ENCODE data around the gene ESCO1.
"Not testable (repeated sequence)": the region's sequence is repeated elsewhere in the genome, so short reads cannot be mapped to it uniquely, and the experiment has no call there.

Gene ESCO1, protein sequence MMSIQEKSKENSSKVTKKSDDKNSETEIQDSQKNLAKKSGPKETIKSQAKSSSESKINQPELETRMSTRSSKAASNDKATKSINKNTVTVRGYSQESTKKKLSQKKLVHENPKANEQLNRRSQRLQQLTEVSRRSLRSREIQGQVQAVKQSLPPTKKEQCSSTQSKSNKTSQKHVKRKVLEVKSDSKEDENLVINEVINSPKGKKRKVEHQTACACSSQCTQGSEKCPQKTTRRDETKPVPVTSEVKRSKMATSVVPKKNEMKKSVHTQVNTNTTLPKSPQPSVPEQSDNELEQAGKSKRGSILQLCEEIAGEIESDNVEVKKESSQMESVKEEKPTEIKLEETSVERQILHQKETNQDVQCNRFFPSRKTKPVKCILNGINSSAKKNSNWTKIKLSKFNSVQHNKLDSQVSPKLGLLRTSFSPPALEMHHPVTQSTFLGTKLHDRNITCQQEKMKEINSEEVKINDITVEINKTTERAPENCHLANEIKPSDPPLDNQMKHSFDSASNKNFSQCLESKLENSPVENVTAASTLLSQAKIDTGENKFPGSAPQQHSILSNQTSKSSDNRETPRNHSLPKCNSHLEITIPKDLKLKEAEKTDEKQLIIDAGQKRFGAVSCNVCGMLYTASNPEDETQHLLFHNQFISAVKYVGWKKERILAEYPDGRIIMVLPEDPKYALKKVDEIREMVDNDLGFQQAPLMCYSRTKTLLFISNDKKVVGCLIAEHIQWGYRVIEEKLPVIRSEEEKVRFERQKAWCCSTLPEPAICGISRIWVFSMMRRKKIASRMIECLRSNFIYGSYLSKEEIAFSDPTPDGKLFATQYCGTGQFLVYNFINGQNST

DNA sequence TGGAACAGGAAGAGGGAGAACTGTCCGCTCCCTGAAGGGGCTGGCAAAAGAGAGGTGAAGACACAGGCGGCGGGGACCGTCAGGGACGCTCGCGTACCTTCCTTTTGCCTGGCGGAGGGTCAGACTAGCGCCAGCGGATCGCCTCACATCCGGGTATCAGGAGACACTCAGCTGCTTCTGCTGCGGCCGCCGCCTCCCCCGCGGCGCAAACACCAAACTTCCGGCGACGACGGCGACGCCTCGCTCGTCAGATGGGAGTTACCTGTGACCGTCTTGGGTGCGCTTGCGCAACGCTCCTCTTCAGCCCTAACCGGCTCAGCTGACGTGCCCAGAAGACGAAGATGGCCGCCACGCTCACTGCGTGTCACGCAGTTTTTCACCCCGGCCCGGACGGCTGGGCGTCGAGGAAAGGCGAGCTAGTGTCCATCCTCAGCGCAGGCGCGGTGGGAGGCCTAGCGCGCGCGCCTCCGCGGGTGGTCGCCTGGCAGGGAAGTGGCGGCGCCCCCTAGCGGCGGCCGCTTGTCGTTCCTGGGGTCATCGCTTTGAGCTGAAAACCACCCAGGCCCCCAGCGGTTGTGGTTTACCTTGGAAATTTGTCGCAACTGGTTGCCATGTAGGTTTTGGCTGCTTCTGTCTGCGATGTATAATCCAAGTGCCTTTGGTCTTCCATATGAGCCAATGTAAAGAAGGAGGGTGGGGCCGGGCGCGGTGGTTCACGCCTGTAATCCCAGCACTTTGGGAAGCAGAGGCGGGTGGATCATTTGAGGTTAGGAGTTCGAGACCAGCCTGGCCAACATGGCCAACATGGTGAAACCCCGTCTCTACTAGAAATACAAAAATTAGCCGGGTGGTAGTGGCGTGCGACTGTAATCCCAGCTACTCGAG, at the start of gene ESCO1:
TSS of gene ESCO1 (minus strand) at position 179 of the 885 bp plus-strand sequence. CDS start 25,861 bp downstream, outside the sequence.
- DNase-seq (ENCODE audit: low spot score): peak; percentile 98

- DNase-seq (ENCODE audit: low spot score): not testable (repeated sequence)
These were observed 39.9 kb upstream of the ESCO1 start for GRCh38 chr18:21640375-21640774.

DNA sequence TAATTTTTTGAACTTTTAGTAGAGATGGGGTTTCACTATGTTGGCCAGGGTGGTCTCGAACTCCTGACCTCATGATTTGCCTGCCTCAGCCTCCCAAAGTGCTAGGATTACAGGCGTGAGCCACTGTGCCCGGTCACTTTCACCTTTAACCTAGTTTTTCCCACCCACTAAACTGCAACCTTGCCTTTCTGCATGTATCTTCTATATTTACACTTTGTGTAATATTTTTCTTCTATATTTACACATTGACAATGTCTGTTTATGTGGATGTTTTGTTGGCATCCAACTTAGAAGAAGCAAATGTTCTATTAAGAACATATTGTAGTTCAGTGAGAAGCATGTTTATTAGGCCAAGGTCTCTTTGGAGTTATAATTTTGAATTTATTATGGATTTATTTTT, 38.3 kb upstream of the ESCO1 start:
- no peak for DNase-seq (ENCODE audit: low spot score)

- DNase-seq (ENCODE audit: low spot score): peak; percentile 42
These were observed 36.3 kb upstream of the ESCO1 start for GRCh38 chr18:21636769-21637168.

GRCh38 chr18:21634588-21635199, 34.2 kb upstream of the ESCO1 start:
- DNase-seq (ENCODE audit: low spot score): no peak

DNA sequence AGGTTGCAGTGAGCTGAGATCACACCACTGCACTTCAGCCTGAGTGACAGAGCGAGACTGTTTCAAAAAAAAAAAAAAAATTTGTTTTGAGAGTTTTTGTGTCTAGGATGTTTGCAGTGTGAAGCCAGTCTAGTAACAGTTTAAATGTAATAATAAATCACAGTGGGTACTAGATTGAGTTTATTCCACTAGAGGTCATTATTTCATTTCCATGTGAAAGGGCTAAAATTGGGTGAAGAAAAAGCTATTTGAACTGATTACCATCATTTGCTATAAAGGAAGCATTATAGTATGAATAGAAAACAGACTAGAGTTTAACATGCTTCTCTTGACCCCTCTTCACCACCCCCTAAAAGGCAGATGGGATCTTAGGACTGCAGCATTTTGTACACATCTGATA, 31.9 kb upstream of the ESCO1 start:
- no peak for DNase-seq (ENCODE audit: low spot score)

DNA sequence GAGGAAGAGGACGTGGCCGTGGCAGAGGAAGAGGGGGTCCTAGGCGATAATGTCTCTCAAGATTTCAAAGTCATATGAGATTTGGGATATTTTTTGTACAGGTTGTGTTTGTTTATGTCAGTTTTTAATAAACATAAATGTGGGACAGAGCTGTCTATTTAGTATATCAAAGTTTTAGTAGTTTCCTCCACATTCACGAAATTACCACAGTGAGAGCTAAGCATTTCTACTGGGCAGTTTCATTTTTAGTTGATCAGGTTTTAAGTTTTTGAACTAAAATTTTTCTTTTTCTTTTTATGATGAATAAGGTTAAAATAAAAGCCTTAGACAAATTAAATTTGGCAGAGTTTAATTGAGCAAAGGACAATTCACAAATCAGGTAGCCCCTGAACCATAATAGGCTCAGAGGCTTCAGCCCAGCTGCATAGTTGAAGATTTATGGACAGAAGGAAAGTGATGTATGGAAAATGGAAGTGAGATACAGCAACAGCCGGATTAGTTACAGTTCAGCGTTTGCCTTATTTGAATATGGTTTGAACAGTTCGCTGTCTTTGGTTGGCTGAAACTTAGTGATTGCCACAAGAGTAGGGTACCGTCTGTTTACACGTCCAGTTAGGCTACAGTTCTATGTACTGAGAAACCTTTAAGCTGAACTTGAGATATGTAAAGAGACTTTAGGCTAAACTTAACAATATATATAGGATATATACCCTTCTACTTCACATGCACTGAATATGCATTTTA, 28.8 kb upstream of the ESCO1 start:
- no peak for DNase-seq (ENCODE audit: low spot score)

GRCh38 chr18:21621640-21622039, 21.1 kb upstream of the ESCO1 start:
- not testable (repeated sequence) for DNase-seq (ENCODE audit: low spot score)

DNA sequence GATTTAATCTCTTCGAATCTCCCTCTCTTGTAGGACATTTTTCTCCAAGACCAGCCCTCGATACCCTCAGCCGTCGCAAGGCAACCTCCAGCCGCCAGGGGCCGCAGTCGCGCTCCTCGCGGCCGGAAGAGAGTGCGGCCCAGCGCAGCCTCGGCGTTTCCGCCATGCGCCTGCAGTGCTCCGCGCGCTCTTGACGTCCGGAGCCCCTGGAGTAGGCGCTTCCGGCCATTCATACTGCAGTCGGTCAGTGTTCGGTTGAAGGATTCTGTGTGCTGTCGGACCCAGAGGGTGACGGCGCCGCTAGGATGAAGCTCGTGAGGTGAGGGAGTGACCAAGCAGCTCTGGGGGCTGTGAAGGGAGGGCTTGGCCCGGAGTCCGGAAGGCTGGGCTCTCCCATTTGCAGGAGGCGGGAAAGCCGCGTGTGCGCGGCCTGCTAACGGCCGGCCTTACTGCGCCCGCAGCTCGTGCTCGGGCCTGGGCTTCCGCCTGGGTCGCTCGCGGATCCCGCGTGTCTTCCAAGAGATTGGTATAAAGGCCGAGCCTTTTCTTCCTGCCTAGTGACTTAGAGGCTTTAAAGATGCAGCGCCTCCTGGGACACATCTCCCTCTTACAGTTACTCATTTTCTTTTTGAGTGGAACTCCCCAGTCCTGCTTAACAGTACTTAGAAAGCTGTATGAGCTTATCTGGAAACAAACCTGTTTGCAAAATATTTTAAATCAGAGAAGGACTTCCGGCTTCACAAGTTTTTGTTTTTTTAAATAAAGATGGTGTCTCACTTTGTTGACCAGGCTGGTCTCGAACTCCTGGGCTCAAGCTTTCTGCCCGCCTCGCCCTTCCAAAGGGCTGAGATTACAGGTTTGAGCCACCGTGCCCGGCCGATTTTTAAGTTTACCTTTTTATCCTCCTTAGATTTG, 11.9 kb upstream of the ESCO1 start, which contains the start of gene SNRPD1:
TSS of gene SNRPD1 (plus strand) at position 190 of the 915 bp plus-strand sequence. CDS start at position 306, 116 bp downstream.
- peak; percentile 94 for DNase-seq (ENCODE audit: low spot score)

- DNase-seq (ENCODE audit: low spot score): not testable (repeated sequence)
These were observed 11.1 kb upstream of the ESCO1 start for GRCh38 chr18:21611401-21612124.

- no peak for DNase-seq (ENCODE audit: low spot score)
These were observed 4.7 kb upstream of the ESCO1 start for GRCh38 chr18:21605213-21605612.

- DNase-seq (ENCODE audit: low spot score): no peak
These were observed 4.2 kb upstream of the ESCO1 start for GRCh38 chr18:21604671-21605070.

GRCh38 chr18:21602299-21602587, 1.7 kb upstream of the ESCO1 start:
- no peak for DNase-seq (ENCODE audit: low spot score)

DNA sequence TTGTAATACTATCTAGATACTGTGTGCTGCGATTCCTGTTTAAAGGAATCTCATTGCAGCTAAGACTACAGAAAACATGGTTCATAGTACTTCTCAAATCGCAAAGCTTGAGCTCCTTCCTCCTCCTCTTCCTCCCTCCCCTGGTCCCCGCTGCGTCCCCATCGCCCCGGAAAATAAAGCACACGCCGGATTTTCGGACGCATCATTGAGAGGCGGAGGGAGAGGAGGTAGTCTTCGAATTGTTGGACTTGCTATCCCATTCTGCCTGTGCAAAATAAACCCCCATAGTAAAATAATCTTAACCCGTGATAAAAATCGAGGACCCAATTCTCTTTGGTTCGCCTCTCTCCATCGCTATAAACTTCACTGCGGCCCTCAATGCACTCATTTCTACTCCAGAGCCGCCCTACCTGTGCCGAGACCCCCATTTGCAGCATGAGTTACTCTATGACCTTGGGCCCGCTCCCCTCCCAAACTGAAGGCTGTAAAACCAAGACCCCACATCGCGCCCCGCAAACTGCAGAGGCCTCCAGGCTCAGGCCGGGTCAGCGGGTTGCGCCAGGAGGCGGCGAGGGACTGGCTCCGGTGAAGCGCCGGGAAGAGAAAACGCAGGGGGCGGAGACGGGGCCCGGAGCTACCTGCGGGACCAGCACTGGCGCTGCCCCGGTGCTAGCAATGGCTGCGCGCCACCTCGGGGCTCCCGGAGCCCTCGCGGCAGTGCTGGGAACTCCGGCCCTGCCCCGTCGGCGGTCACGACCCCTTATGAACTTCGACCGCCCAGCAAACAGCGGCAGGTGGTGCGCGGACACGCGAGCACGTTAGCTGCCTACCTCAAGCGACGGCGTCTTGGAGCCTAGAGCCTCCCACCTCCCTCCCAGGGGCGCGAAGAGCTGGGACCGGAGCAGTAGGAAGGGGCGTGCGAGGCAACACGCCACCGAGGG, 649 bp downstream of the ESCO1 start:
- DNase-seq (ENCODE audit: low spot score): peak; percentile 49

DNA sequence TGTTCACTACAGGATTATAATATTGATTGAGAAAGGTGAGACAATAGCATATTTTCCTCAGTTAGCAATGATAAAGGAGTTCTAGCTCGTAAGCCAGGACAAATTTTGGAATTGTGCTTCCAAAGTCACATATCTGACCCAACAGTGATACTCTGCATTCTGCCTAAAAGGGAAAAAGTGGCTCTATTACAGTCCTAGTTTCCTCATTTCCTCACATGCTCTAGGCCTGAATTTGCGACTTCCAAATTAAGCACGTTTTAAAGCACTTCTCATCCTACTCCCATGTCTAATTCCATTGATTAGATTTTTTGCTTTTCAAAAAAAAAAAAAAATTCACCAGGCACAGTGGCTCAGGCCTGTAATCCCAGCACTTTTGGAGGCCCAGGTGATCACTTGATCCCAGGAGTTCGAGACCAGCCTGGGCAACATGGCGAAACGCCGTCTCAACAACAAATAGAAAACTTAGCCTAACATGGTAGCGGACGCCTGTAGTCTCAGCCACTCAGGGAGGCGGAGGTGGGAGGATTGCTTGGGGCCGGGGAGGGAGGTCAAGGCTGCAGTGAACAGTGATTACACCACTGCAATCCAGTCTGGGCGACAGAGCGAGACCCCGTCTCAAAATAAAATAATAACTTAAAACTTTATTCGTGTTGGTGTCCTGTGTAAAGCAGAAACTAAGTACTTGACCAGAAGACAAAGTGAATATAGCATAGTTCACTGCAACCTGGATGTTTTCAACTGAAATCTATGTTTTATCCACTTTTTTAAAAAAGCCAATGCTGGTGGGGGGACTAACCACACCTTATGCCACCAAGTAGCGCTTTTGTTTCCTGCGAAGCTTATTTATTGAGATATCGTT, 1.5 kb downstream of the ESCO1 start:
- DNase-seq (ENCODE audit: low spot score): peak; percentile 76

- no peak for DNase-seq (ENCODE audit: low spot score)
These were observed 2.9 kb downstream of the ESCO1 start for GRCh38 chr18:21597620-21598019.

Measured in RKO (cell line).